C4-2B (cell line): ENCODE data around the gene CTNNA2.

Experiments used
- ZFX ChIP-seq: fragments of 450-650 bp; IDR thresholded peaks from 2 replicates; pipeline ENCODE4 v1.6.1; 2017
- TF ChIP-seq, protein P1 (sequence below): fragments of 450-650 bp; conservative IDR thresholded peaks from 2 replicates; pipeline ENCODE4 v1.5.1; 2017; ENCODE audit warnings: mild to moderate bottlenecking

DNA sequence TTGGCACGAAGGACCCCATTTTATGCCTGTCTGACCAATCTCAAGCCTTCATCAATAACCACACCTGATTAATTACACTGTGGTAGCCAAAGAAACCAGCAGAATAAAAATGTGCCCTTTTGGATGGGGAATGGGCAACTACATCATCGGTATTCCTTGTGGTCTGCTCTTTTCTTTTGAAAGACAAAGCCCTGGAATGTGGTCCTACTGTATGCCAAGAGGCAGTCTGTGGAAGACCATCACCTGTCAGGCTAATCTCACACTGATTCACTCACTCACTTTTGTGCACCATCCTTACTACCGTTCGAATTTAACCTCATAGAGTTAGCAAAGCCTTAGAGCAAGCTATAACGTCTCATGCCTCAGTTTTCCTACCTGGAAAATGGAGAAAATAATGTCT lies 1066.9 kb downstream of the CTNNA2 start:
- TF ChIP-seq, protein P1, sequence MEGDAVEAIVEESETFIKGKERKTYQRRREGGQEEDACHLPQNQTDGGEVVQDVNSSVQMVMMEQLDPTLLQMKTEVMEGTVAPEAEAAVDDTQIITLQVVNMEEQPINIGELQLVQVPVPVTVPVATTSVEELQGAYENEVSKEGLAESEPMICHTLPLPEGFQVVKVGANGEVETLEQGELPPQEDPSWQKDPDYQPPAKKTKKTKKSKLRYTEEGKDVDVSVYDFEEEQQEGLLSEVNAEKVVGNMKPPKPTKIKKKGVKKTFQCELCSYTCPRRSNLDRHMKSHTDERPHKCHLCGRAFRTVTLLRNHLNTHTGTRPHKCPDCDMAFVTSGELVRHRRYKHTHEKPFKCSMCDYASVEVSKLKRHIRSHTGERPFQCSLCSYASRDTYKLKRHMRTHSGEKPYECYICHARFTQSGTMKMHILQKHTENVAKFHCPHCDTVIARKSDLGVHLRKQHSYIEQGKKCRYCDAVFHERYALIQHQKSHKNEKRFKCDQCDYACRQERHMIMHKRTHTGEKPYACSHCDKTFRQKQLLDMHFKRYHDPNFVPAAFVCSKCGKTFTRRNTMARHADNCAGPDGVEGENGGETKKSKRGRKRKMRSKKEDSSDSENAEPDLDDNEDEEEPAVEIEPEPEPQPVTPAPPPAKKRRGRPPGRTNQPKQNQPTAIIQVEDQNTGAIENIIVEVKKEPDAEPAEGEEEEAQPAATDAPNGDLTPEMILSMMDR: no peak
- no peak for TF ChIP-seq ZFX
